ENCODE measurements around the gene TLX2.
"Not testable (repeated sequence)": the region's sequence is repeated elsewhere in the genome, so short reads cannot be mapped to it uniquely, and the experiment has no call there.

TLX2 gene
- total RNA-seq = 0.39 to 0.60 (median 0.42) reads per million in 3 experiments

- no peak for DNase-seq
Observed at GRCh38 chr2:74514368-74515270, at the start of gene TLX2. Gene TLX2, plus strand, starts transcription at chr2:74514450. Its CDS starts 357 bp downstream, at chr2:74514807.

- DNase-seq = not testable (repeated sequence)
Observed at GRCh38 chr2:74470742-74471141, 43.5 kb upstream of the TLX2 start.

- peak; percentile 7 for DNase-seq
Observed at GRCh38 chr2:74471332-74472065, 42.8 kb upstream of the TLX2 start.

GRCh38 chr2:74472086-74472944 lies 41.9 kb upstream of the TLX2 start, which contains the start of gene MRPL53:
Gene MRPL53, minus strand, starts transcription at chr2:74472680. Its CDS starts 20 bp downstream, at chr2:74472660.
- peak; percentile 95 for DNase-seq

- DNase-seq = no peak
Observed at GRCh38 chr2:74472945-74473258, 41.3 kb upstream of the TLX2 start.

GRCh38 chr2:74474481-74474880 lies 39.8 kb upstream of the TLX2 start:
- no peak for DNase-seq

GRCh38 chr2:74474899-74475298 lies 39.4 kb upstream of the TLX2 start:
- DNase-seq = no peak

GRCh38 chr2:74481431-74481830 lies 32.8 kb upstream of the TLX2 start:
- no peak for DNase-seq

GRCh38 chr2:74481961-74482800 lies 32.1 kb upstream of the TLX2 start:
- no peak for DNase-seq

GRCh38 chr2:74482801-74483674 lies 31.2 kb upstream of the TLX2 start, which contains the start of the genes CCDC142 and TTC31:
Gene CCDC142, minus strand, starts transcription at chr2:74482998. Its CDS starts 161 bp downstream, at chr2:74482837.
Gene TTC31, plus strand, starts transcription at chr2:74483081. Its CDS starts 15 bp downstream, at chr2:74483096.
- DNase-seq = peak; percentile 94

GRCh38 chr2:74483675-74484164 lies 30.5 kb upstream of the TLX2 start:
- DNase-seq = not testable (repeated sequence)

GRCh38 chr2:74486141-74486540 lies 28.1 kb upstream of the TLX2 start:
- DNase-seq = no peak

- no peak for DNase-seq
Observed at GRCh38 chr2:74488643-74489481, 25.4 kb upstream of the TLX2 start.

- no peak for DNase-seq
Observed at GRCh38 chr2:74489906-74490305, 24.3 kb upstream of the TLX2 start.

- DNase-seq = no peak
Observed at GRCh38 chr2:74491648-74492544, 22.4 kb upstream of the TLX2 start.

- no peak for DNase-seq
Observed at GRCh38 chr2:74493546-74493945, 20.7 kb upstream of the TLX2 start.

GRCh38 chr2:74495440-74495839 lies 18.8 kb upstream of the TLX2 start:
- DNase-seq = no peak

Measured in central memory CD4-positive, alpha-beta T cell (primary cell).